HCT116 (cell line): ENCODE results near the gene MDH2. TPM values are rescaled to one million over a fixed set of nuclear protein-coding genes. Genes with fewer than 3 reads are reported as not detected.

Experiments
- ATAC-seq: fragments of 200-7000 bp; cut with Tn5 transposase; 2 replicates; pipeline ENCODE4 v1.9.1; 2020; ENCODE audit warnings: mild to moderate bottlenecking, moderate library complexity
- BruUV-seq: library from RNA; stranded (reverse); fragments of 400-500 nt; replicated peaks from 2 replicates; lab custom pipeline; 2021; lab: Mats Ljungman, UMichigan
- CTCF ChIA-PET: fragments of 300-600 bp; sonication (Branson Sonifier 250); formaldehyde crosslinking; loops from one replicate; lab custom pipeline; 2021; ENCODE audit warnings: antibody characterized with exemption; lab: Charles Lee
- POLR2A ChIA-PET: fragments of 300-600, 350-600 bp; sonication (Branson Sonifier 250); formaldehyde crosslinking; loops from one replicate; lab custom pipeline; 2021; ENCODE audit warnings: antibody characterized with exemption; lab: Charles Lee
- RAD21 ChIA-PET, 2 experiments: fragments of 300-600 bp; sonication (Branson Sonifier 250); formaldehyde crosslinking; loops; one replicate each; lab custom pipeline; 2023; ENCODE audit warnings: low total read pairs in 2 of 2; ENCODE audit not compliant: uncharacterized antibody in 2 of 2, unreplicated experiment in 2 of 2, low non-redundant PET in 1 of 2; lab: Charles Lee
- DNase-seq: peaks from one replicate; pipeline ENCODE4 v3.0.0-alpha.2; 2010; ENCODE audit warnings: low read depth, low spot score
- H2AFZ ChIP-seq: fragments of 200-600 bp; shearing (Covaris generic), sonication (generic); 2 replicates; pipeline ENCODE4 v1.6.1; 2017; ENCODE audit warnings: low read depth, mixed run types, mixed read lengths, antibody characterized with exemption, low read length; ENCODE audit not compliant: poor library complexity, severe bottlenecking
- H3K27ac ChIP-seq: 2 replicates; pipeline ENCODE4 v1.5.1; 2012; ENCODE audit warnings: low read depth, low read length
- H3K27me3 ChIP-seq: fragments of 200-600 bp; sonication (generic); 2 replicates; pipeline ENCODE4 v1.6.1; 2016; ENCODE audit warnings: mixed run types, low read length, mixed read lengths; ENCODE audit not compliant: insufficient read depth
- H3K36me3 ChIP-seq, 2 experiments: fragments of 200-500 bp in 1 of 2; fragments of 200-600 bp in 1 of 2; sonication (Bioruptor generic) in 1 of 2; sonication (generic) in 1 of 2; 2 replicates each; pipeline versions ENCODE4 v1.5.1 to v1.6.1; 2014 to 2016; ENCODE audit warnings: low read length in 2 of 2, inconsistent platforms in 1 of 2, mixed read lengths in 1 of 2, mixed run types in 1 of 2; ENCODE audit not compliant: insufficient read depth in 2 of 2, control insufficient read depth in 1 of 2
- H3K4me1 ChIP-seq, 2 experiments: fragments of 200-600 bp in 1 of 2; sonication (generic) in 1 of 2; 2 replicates each; pipeline versions ENCODE4 v1.5.1 to v1.6.1; 2012 to 2017; ENCODE audit warnings: low read length in 2 of 2, inconsistent platforms in 1 of 2, mild to moderate bottlenecking in 1 of 2, mixed read lengths in 1 of 2, mixed run types in 1 of 2, moderate library complexity in 1 of 2; ENCODE audit not compliant: insufficient read depth in 2 of 2, control insufficient read depth in 1 of 2
- H3K4me2 ChIP-seq: fragments of 200-600 bp; sonication (generic); 2 replicates; pipeline ENCODE4 v1.6.1; 2017; ENCODE audit warnings: mixed run types, low read length, mixed read lengths
- H3K4me3 ChIP-seq, 2 experiments: fragments of 200-600 bp in 1 of 2; sonication (generic) in 1 of 2; replicated peaks in 1 of 2; 2 replicates each; pipeline ENCODE4 v1.5.1; 2011 to 2016; ENCODE audit warnings: low read length in 2 of 2, control low read depth in 1 of 2, low read depth in 1 of 2, mild to moderate bottlenecking in 1 of 2, mixed read lengths in 1 of 2, mixed run types in 1 of 2
- H3K79me2 ChIP-seq: fragments of 200-600 bp; sonication (generic); 2 replicates; pipeline ENCODE4 v1.6.1; 2017; ENCODE audit warnings: mild to moderate bottlenecking, mixed run types, low read length, moderate library complexity, mixed read lengths; ENCODE audit not compliant: insufficient read depth
- H3K9ac ChIP-seq: fragments of 200-600 bp; sonication (generic); 2 replicates; pipeline ENCODE4 v1.6.1; 2016; ENCODE audit warnings: low read length, mixed read lengths
- H3K9me2 ChIP-seq: fragments of 200-600 bp; sonication (generic), shearing (Covaris generic); 2 replicates; pipeline ENCODE4 v1.6.1; 2017; ENCODE audit warnings: mixed run types, mild to moderate bottlenecking, moderate library complexity; ENCODE audit not compliant: insufficient read depth
- H3K9me3 ChIP-seq, 2 experiments: fragments of 200-500 bp in 1 of 2; fragments of 200-600 bp in 1 of 2; sonication (Bioruptor generic) in 1 of 2; sonication (generic) in 1 of 2; 2 replicates each; pipeline ENCODE4 v1.6.1; 2014 to 2017; ENCODE audit warnings: low read length in 2 of 2, mixed read lengths in 2 of 2, inconsistent platforms in 1 of 2, low read depth in 1 of 2, mild to moderate bottlenecking in 1 of 2, mixed run types in 1 of 2, moderate library complexity in 1 of 2; ENCODE audit not compliant: control insufficient read depth in 1 of 2, insufficient read depth in 1 of 2
- H4K20me1 ChIP-seq: fragments of 200-600 bp; sonication (generic), shearing (Covaris generic); 2 replicates; pipeline ENCODE4 v1.6.1; 2017; ENCODE audit warnings: mixed run types, mild to moderate bottlenecking, moderate library complexity; ENCODE audit not compliant: insufficient read depth
- ATF3 ChIP-seq: IDR thresholded peaks from 2 replicates; pipeline ENCODE4 v1.6.1; 2012
- CBX3 ChIP-seq: IDR thresholded peaks from 2 replicates; pipeline ENCODE4 v1.6.1; 2012; ENCODE audit warnings: low read depth
- CTCF ChIP-seq, 3 experiments: fragments of 200-600 bp in 1 of 3; sonication (generic) in 1 of 3; IDR thresholded peaks in 2 of 3; conservative IDR thresholded peaks in 1 of 3; 2 replicates each; pipeline ENCODE4 v1.5.1; 2012 to 2017; ENCODE audit warnings: low read depth in 2 of 3, low read length in 2 of 3, antibody characterized with exemption in 1 of 3, borderline replicate concordance in 1 of 3, control low read depth in 1 of 3, mild to moderate bottlenecking in 1 of 3, mixed read lengths in 1 of 3, mixed run types in 1 of 3, moderate library complexity in 1 of 3; ENCODE audit not compliant: insufficient read depth in 1 of 3
- EGR1 ChIP-seq: IDR thresholded peaks from 2 replicates; pipeline ENCODE4 v1.6.1; 2012; ENCODE audit warnings: low read depth
- ELF1 ChIP-seq: IDR thresholded peaks from 2 replicates; pipeline ENCODE4 v1.6.1; 2012; ENCODE audit warnings: low read depth, borderline replicate concordance
- EZH2 ChIP-seq: fragments of 200-600 bp; sonication (generic); IDR thresholded peaks from 2 replicates; pipeline ENCODE4 v1.6.1; 2017; ENCODE audit warnings: antibody characterized with exemption, mixed run types
- EZH2phosphoT487 ChIP-seq: fragments of 200-600 bp; IDR thresholded peaks from 2 replicates; pipeline ENCODE4 v1.6.1; 2018; ENCODE audit warnings: antibody characterized with exemption, borderline replicate concordance
- FOSL1 ChIP-seq: IDR thresholded peaks from 2 replicates; pipeline ENCODE4 v1.6.1; 2012; ENCODE audit warnings: low read depth
- JUND ChIP-seq: IDR thresholded peaks from 2 replicates; pipeline ENCODE4 v1.6.1; 2012
- MAX ChIP-seq: IDR thresholded peaks from 2 replicates; pipeline ENCODE4 v1.6.1; 2012
- POLR2A ChIP-seq: IDR thresholded peaks from 2 replicates; pipeline ENCODE4 v1.7.0; 2011; ENCODE audit warnings: borderline replicate concordance; ENCODE audit not compliant: insufficient read depth, insufficient read length; ENCODE audit errors: extremely low read depth
- REST ChIP-seq: IDR thresholded peaks from 2 replicates; pipeline ENCODE4 v1.6.1; 2012; ENCODE audit warnings: low read depth
- SP1 ChIP-seq: IDR thresholded peaks from 2 replicates; pipeline ENCODE4 v1.6.1; 2012; ENCODE audit warnings: low read depth
- ZBTB33 ChIP-seq: IDR thresholded peaks from 2 replicates; pipeline ENCODE4 v1.6.1; 2011; ENCODE audit warnings: mild to moderate bottlenecking, low read length, moderate library complexity; ENCODE audit not compliant: insufficient replicate concordance; ENCODE audit errors: extremely low read depth
- ZNF274 ChIP-seq: fragments of 200-500 bp; sonication (Bioruptor generic); IDR thresholded peaks from 2 replicates; pipeline ENCODE4 v1.6.1; 2014; ENCODE audit warnings: mild to moderate bottlenecking, low read depth, low read length, inconsistent platforms
- intact Hi-C: fragments of 100-400 bp; cut with micrococcal nuclease; formaldehyde crosslinking; loops from 2 replicates; pipeline ENCODE4 v1.10.0; 2022
- total RNA-seq: library from RNA; stranded (reverse); gene quantifications from one replicate; pipeline ENCODE4 v1.2.1, GENCODE V29; 2021; ENCODE audit not compliant: unreplicated experiment

The MDH2 gene
- total RNA-seq, 1 experiment from 2014 or later: 357 TPM

GRCh38 chr7:76063525-76063924 is 15.6 kb downstream of the MDH2 start:
- intact Hi-C loops: no loop called here
- no peak overlapping the region for H3K4me2 ChIP-seq
- H3K9me2 ChIP-seq: no peaks in the 10 kb centered on the region
- H3K27ac ChIP-seq: no peak overlapping the region
- no TSS peak for BruUV-seq
- no peaks in the 10 kb centered on the region for H3K79me2 ChIP-seq
- DNase-seq (no peak), ATAC-seq (no peak)
- no peak overlapping the region for H3K9ac ChIP-seq
- no peak for TF ChIP-seq EGR1
- no peak for TF ChIP-seq ZNF274
- no peak for TF ChIP-seq ATF3
- no peak for TF ChIP-seq ELF1
- TF ChIP-seq JUND: no peak
- no peak for TF ChIP-seq FOSL1
- TF ChIP-seq MAX: no peak
- no peak for TF ChIP-seq EZH2
- TF ChIP-seq EZH2phosphoT487: no peak
- no peak for TF ChIP-seq POLR2A
- no peak for TF ChIP-seq CBX3
- TF ChIP-seq REST: no peak
- TF ChIP-seq ZBTB33: no peak
- no peak for TF ChIP-seq CTCF (IDR thresholded peaks at IDR 0.05 in 2 of 3, conservative IDR thresholded peaks at IDR 0.05 in 1 of 3; ENCODE audit: borderline replicate concordance in 1 of 3, insufficient read depth in 1 of 3, low read depth in 2 of 3, low read length in 2 of 3)
- TF ChIP-seq SP1: no peak
- H4K20me1 ChIP-seq: no peaks in the 10 kb centered on the region
- H3K4me3 ChIP-seq: no peak overlapping the region
- no peak overlapping the region for H2AFZ ChIP-seq
- H3K4me1 ChIP-seq: peaks cover under 1 to 1% of the 10 kb centered on the region in 2 experiments; a peak in 3 of 4 replicates
- peaks cover 58 to 64% of the 10 kb centered on the region in 2 experiments for H3K36me3 ChIP-seq
- ChIA-PET POLR2A (no interaction called here), RAD21 (no interaction called here), CTCF (no interaction called here)
- no peaks in the 10 kb centered on the region for H3K9me3 ChIP-seq
- no peaks in the 10 kb centered on the region for H3K27me3 ChIP-seq
